GM11168 (cell line): ENCODE data around the gene TBX1.

Experiments
- in situ Hi-C: fragments of 300-500 bp; cut with MboI; formaldehyde crosslinking; loops from one replicate; pipeline ENCODE4 v1.12.0; 2022; ENCODE audit warnings: low sequenced_read_pairs; ENCODE audit not compliant: unreplicated experiment

TBX1 gene

GRCh38 chr22:19750507-19751490, 9.8 kb upstream of the TBX1 start:
- in situ Hi-C loops, result no loop called here

- in situ Hi-C loops, result no loop called here
These were observed 8.9 kb upstream of the TBX1 start for GRCh38 chr22:19751497-19752245.

- in situ Hi-C loops, result no loop called here
These were observed 7.3 kb upstream of the TBX1 start for GRCh38 chr22:19753090-19753842.

- in situ Hi-C loops, result no loop called here
These were observed 6.4 kb upstream of the TBX1 start for GRCh38 chr22:19753996-19754700.

GRCh38 chr22:19754701-19755144, 5.9 kb upstream of the TBX1 start:
- in situ Hi-C loops, result no loop called here

GRCh38 chr22:19755145-19755710, 5.3 kb upstream of the TBX1 start:
- in situ Hi-C loops, result no loop called here

GRCh38 chr22:19755722-19756287, 4.8 kb upstream of the TBX1 start:
- in situ Hi-C loops, result no loop called here

GRCh38 chr22:19756288-19757128, 4.1 kb upstream of the TBX1 start:
- in situ Hi-C loops, result no loop called here

GRCh38 chr22:19757140-19757984, 3.2 kb upstream of the TBX1 start:
- in situ Hi-C loops, result no loop called here

- in situ Hi-C loops, result no loop called here
These were observed 2.3 kb upstream of the TBX1 start for GRCh38 chr22:19757985-19758895.

- in situ Hi-C loops, result no loop called here
These were observed 1.6 kb upstream of the TBX1 start for GRCh38 chr22:19758896-19759426.

- in situ Hi-C loops, result no loop called here
These were observed 1.0 kb upstream of the TBX1 start for GRCh38 chr22:19759427-19760057.

- in situ Hi-C loops, result no loop called here
These were observed 560 bp downstream of the TBX1 start for GRCh38 chr22:19760951-19761724.

GRCh38 chr22:19761725-19762567, 1.4 kb downstream of the TBX1 start:
- in situ Hi-C loops, result no loop called here
